ENCODE measurements around the gene CHADL.
A peak's percentile ranks its signal among the peaks of the same experiment; 100 is the strongest.

The CHADL gene, protein sequence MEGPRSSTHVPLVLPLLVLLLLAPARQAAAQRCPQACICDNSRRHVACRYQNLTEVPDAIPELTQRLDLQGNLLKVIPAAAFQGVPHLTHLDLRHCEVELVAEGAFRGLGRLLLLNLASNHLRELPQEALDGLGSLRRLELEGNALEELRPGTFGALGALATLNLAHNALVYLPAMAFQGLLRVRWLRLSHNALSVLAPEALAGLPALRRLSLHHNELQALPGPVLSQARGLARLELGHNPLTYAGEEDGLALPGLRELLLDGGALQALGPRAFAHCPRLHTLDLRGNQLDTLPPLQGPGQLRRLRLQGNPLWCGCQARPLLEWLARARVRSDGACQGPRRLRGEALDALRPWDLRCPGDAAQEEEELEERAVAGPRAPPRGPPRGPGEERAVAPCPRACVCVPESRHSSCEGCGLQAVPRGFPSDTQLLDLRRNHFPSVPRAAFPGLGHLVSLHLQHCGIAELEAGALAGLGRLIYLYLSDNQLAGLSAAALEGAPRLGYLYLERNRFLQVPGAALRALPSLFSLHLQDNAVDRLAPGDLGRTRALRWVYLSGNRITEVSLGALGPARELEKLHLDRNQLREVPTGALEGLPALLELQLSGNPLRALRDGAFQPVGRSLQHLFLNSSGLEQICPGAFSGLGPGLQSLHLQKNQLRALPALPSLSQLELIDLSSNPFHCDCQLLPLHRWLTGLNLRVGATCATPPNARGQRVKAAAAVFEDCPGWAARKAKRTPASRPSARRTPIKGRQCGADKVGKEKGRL

DNA sequence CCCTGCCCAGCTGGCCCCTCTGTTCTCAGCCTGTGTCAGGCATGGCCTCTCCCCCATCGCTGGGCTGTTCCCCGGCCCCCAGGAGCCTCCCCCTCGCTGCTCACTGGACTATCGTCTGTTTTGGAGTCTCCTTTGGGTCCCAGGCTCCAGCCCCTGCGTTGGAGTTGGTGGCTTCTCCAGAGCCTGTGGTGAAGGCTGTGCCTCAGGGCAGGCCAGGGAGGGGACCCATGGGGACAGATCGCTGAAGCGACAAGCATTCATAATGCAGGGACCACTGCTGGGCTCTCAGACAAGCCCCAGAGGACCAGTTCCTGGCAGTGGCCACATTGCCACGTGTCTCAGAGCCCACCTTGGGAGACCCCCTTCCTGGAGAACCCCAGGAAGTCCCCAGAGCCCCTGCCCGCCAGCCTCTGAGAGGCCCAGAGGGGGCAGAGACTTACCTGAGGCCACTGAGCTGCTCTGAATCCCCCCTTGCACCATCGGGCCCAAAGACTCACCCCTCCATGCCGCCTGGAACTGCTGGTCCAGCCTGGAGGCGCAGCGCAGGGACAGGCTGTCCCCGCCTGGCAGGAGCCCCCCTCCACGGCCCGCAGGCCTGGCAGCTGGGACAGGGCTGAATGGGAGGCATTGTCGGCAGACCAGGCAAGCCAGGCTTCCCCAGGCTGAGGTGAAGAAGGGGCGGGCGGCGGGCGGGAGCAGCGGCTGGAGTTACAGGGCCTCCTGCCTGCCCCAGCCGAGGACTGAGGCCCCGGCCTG lies at the start of gene CHADL:
Gene CHADL, minus strand, starts transcription at position 555 of the 756 bp plus-strand sequence. Its CDS starts 50 bp downstream, at position 505.
- Mint-ChIP-seq H3K4me3 (no peak within 1 kb of the TSS), H3K36me3 (peaks cover 1% of the 10 kb centered on the region), H3K27ac (no peak within 1 kb of the TSS), H3K4me1 (peaks cover 4% of the 10 kb centered on the region), H3K27me3 (no peaks in the 10 kb centered on the region), H3K9me3 (no peaks in the 10 kb centered on the region)

- Mint-ChIP-seq H3K36me3 (no peaks in the 10 kb centered on the region), H3K4me1 (peaks cover 13% of the 10 kb centered on the region), H3K27me3 (no peaks in the 10 kb centered on the region), H3K9me3 (no peaks in the 10 kb centered on the region), H3K4me3 (no peak overlapping the region), H3K27ac (peak overlapping the region; percentile 25)
Observed at GRCh38 chr22:41289671-41290070, 48.9 kb upstream of the CHADL start.

DNA sequence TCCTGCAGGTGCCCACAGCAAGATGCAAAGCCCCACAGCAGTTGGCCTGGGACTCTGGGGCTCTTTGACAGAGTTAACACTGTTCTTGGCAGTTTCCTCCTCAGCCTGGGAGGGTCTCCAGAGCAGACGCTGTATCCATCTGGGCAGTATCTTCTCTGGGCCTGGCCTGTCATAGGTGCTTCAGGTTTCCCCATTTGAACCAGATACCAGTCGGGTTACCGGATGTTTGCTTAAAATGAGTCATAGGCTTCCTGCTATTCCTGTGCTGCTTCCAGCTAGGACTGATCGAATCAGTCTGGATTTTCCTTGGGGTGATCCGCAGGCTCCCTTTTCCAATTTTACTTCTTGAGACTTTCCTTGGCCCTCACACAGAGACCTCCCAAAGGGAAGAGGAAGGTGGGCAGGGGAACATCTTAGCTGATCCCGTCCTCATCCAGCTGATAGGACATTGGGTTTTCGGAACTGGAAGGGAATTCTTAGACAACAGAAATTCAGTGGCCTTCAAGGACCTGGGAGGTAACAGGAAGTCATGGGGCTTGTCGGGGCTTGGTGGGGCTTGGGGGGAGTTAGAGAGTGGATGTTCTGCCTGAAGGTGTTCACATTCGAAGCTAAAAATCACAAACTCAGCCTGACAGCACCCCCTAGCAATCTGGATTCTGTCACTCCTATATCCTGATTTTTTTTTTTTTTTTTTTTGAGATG lies 47.7 kb upstream of the CHADL start:
- H3K9me3 Mint-ChIP-seq: no peaks in the 10 kb centered on the region
- peaks cover 17% of the 10 kb centered on the region for H3K4me1 Mint-ChIP-seq
- peak overlapping the region; percentile 82 for H3K27ac Mint-ChIP-seq
- H3K4me3 Mint-ChIP-seq: peak overlapping the region; percentile 60
- H3K27me3 Mint-ChIP-seq: no peaks in the 10 kb centered on the region
- peaks cover 1% of the 10 kb centered on the region for H3K36me3 Mint-ChIP-seq

GRCh38 chr22:41286639-41287091 lies 45.9 kb upstream of the CHADL start:
- Mint-ChIP-seq H3K36me3 (peaks cover 5% of the 10 kb centered on the region), H3K27me3 (no peaks in the 10 kb centered on the region), H3K27ac (peak overlapping the region; percentile 94), H3K4me3 (peak overlapping the region; percentile 94), H3K4me1 (peaks cover 25% of the 10 kb centered on the region), H3K9me3 (no peaks in the 10 kb centered on the region)

- Mint-ChIP-seq H3K27ac (peak within 1 kb of the TSS; percentile 94), H3K4me1 (peaks cover 31% of the 10 kb centered on the region), H3K27me3 (no peaks in the 10 kb centered on the region), H3K36me3 (peaks cover 5% of the 10 kb centered on the region), H3K4me3 (peak within 1 kb of the TSS; percentile 94), H3K9me3 (no peaks in the 10 kb centered on the region)
Observed at GRCh38 chr22:41285820-41286638, 45.3 kb upstream of the CHADL start, which contains the start of gene RANGAP1. Gene RANGAP1 (minus strand): TSS chr22:41286187. CDS start chr22:41281044, 5,143 bp downstream.

GRCh38 chr22:41285441-41285819 lies 44.7 kb upstream of the CHADL start:
- Mint-ChIP-seq H3K9me3 (no peaks in the 10 kb centered on the region), H3K4me1 (peaks cover 35% of the 10 kb centered on the region), H3K27ac (peak overlapping the region; percentile 94), H3K27me3 (no peaks in the 10 kb centered on the region), H3K4me3 (peak overlapping the region; percentile 94), H3K36me3 (peaks cover 5% of the 10 kb centered on the region)

DNA sequence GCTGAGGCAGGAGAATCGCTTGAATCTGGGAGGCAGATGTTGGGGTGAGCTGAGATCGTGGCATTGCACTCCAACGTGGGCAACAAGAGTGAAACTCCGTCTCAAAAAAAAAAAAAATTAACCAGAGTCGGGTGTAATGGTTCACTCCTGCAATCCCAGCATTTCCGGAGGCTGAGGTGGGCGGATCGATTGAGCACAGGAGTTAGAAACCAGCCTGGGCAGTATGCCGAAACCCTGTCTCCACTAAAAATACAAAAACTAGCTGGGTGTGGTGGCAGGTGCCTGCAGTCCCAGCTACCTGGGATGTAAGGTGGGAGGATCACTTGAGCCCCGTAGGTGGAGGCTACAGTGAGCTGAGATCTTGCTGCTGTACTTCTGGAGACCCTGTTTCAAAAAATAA lies 43.7 kb upstream of the CHADL start:
- Mint-ChIP-seq H3K9me3 (no peaks in the 10 kb centered on the region), H3K36me3 (peaks cover 5% of the 10 kb centered on the region), H3K4me3 (peak overlapping the region; percentile 94), H3K27ac (peak overlapping the region; percentile 59), H3K27me3 (no peaks in the 10 kb centered on the region), H3K4me1 (peaks cover 35% of the 10 kb centered on the region)

- no peaks in the 10 kb centered on the region for H3K27me3 Mint-ChIP-seq
- H3K27ac Mint-ChIP-seq: no peak overlapping the region
- H3K4me3 Mint-ChIP-seq: no peak overlapping the region
- peaks cover 28% of the 10 kb centered on the region for H3K4me1 Mint-ChIP-seq
- H3K36me3 Mint-ChIP-seq: peaks cover 9% of the 10 kb centered on the region
- H3K9me3 Mint-ChIP-seq: no peaks in the 10 kb centered on the region
Observed at GRCh38 chr22:41280854-41281253, 40.1 kb upstream of the CHADL start.

- no peak overlapping the region for H3K27ac Mint-ChIP-seq
- peaks cover 10% of the 10 kb centered on the region for H3K36me3 Mint-ChIP-seq
- H3K4me3 Mint-ChIP-seq: no peak overlapping the region
- peaks cover 28% of the 10 kb centered on the region for H3K4me1 Mint-ChIP-seq
- H3K27me3 Mint-ChIP-seq: no peaks in the 10 kb centered on the region
- no peaks in the 10 kb centered on the region for H3K9me3 Mint-ChIP-seq
Observed at GRCh38 chr22:41280065-41280464, 39.3 kb upstream of the CHADL start.

DNA sequence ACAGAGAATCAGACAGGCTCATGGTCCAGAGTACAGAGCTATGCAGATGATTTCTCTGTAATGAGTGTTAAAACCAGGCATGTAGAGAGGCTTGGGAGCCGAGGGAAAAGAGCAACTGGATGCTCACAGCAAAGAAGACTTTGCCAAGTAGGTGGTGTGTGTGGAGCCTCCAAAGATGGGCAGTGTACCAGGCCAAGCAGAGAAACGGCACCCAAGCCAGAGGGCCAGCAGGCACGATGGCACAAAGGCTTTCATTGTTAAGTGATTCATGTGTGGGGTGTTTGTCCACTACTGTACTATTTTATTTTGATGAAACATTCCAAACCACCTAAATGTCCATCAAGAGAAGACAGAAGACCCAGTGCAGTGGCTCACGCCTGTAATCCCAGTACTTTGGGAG lies 34.1 kb upstream of the CHADL start:
- Mint-ChIP-seq H3K4me1 (peaks cover 11% of the 10 kb centered on the region), H3K27me3 (no peaks in the 10 kb centered on the region), H3K27ac (no peak overlapping the region), H3K9me3 (no peaks in the 10 kb centered on the region), H3K36me3 (peaks cover 12% of the 10 kb centered on the region), H3K4me3 (no peak overlapping the region)

- Mint-ChIP-seq H3K36me3 (peaks cover 14% of the 10 kb centered on the region), H3K27ac (no peak overlapping the region), H3K4me1 (peaks cover 11% of the 10 kb centered on the region), H3K27me3 (no peaks in the 10 kb centered on the region), H3K9me3 (no peaks in the 10 kb centered on the region), H3K4me3 (no peak overlapping the region)
Observed at GRCh38 chr22:41273128-41273527, 32.4 kb upstream of the CHADL start.

DNA sequence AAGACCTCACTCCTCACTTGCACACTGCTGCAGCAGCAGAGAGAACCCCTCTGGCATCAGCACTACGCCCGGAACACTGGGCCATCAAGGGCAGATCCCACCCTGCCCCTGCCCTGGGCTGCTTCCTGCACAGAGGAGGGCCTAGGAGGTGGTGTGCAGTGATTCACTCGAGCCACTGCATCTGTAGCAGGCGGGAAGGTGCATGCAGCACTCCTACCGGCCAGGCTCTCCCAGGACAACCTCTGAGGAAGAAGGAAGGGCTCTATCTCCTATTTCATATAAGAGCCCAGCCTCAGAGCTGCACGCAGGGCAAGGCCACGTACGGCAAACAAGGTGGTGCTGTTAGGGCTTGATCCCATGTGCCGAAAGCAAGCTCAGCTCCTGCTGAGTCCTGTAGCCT lies 31.1 kb upstream of the CHADL start:
- H3K4me1 Mint-ChIP-seq: peaks cover 5% of the 10 kb centered on the region
- H3K27ac Mint-ChIP-seq: no peak overlapping the region
- H3K4me3 Mint-ChIP-seq: no peak overlapping the region
- peaks cover 13% of the 10 kb centered on the region for H3K36me3 Mint-ChIP-seq
- no peaks in the 10 kb centered on the region for H3K9me3 Mint-ChIP-seq
- no peaks in the 10 kb centered on the region for H3K27me3 Mint-ChIP-seq

DNA sequence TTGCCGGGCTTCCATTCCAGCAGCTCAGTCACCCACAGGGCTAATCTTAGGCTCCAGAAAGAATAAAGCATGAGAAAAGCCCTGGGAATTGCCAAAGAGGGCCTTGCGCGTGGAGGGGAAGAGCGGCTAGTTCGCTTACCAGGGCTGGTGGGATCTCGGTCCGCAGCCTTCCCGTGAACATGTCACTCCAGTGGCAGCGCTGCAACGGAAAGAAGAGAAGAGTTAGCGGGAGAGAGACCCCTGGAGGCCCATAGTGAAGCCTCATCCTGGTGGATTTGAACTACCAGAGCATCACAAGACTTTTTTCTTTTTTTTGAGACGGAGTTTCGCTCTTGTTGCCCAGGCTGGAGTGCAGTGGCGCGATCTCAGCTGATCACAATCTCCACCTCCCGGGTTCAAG lies 27.2 kb upstream of the CHADL start:
- no peaks in the 10 kb centered on the region for H3K27me3 Mint-ChIP-seq
- peaks cover 8% of the 10 kb centered on the region for H3K36me3 Mint-ChIP-seq

DNA sequence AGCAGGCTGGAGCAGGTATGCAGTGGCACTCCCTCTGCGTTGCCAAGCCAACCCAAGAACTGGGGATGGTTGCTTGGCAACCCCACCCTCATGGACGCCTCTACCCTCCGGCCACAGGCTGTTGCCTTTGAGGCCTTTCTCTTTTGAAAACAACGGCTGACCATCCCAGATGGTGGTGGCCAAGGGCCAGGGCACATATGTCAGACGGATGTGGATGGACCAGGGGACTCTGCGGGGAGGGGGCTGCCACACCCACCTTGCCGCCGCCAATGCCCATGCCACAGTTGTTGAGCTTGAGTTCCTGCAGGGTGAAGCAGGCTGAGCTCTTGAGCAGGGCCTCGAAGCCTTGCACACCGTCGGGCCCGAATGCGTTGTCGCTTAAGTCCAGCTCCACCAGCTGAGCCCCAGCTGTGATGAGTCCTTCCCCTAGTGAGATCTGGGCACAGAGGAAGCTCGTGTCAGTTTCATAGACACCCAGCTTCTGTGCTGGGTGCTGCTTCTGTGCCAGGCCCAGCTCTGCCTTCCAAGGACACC lies 23.7 kb upstream of the CHADL start:
- Mint-ChIP-seq H3K9me3 (no peaks in the 10 kb centered on the region), H3K27me3 (no peaks in the 10 kb centered on the region), H3K4me1 (no peaks in the 10 kb centered on the region), H3K36me3 (peaks cover 6% of the 10 kb centered on the region), H3K27ac (no peak overlapping the region), H3K4me3 (no peak overlapping the region)

More for the DNA sequence above, 27.2 kb upstream of the CHADL start:
- no peaks in the 10 kb centered on the region for H3K9me3 Mint-ChIP-seq
- H3K4me1 Mint-ChIP-seq: no peaks in the 10 kb centered on the region
- H3K4me3 Mint-ChIP-seq: no peak overlapping the region
- no peak overlapping the region for H3K27ac Mint-ChIP-seq
